ENCODE results near the gene SUCLG2.

DNA sequence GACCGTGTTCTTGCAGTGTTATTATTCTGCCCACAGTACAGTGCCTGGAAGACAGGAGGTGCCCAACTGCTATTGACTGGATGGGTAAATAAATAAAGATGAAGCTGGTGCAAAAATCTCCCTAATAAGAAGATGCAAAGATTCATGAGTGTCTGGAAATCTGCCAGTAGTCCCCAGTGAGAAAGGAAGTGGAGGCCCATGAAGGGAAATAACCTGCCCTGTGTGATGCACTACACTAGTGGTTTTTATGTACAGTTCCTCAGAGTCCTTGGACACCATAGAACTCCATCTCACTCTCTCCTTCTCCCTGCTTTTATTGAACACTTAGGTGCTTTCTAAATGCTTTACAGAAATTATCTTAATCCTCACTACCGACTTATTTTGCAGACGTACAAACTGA is 8.3 kb upstream of the SUCLG2 start:
- no peak for TF ChIP-seq CBX2 (IDR thresholded peaks at IDR 0.05; ENCODE audit: borderline replicate concordance, low read depth)
- TF ChIP-seq, protein P1, sequence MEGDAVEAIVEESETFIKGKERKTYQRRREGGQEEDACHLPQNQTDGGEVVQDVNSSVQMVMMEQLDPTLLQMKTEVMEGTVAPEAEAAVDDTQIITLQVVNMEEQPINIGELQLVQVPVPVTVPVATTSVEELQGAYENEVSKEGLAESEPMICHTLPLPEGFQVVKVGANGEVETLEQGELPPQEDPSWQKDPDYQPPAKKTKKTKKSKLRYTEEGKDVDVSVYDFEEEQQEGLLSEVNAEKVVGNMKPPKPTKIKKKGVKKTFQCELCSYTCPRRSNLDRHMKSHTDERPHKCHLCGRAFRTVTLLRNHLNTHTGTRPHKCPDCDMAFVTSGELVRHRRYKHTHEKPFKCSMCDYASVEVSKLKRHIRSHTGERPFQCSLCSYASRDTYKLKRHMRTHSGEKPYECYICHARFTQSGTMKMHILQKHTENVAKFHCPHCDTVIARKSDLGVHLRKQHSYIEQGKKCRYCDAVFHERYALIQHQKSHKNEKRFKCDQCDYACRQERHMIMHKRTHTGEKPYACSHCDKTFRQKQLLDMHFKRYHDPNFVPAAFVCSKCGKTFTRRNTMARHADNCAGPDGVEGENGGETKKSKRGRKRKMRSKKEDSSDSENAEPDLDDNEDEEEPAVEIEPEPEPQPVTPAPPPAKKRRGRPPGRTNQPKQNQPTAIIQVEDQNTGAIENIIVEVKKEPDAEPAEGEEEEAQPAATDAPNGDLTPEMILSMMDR (IDR thresholded peaks at IDR 0.05) = no peak
- TF ChIP-seq ESRRA (IDR thresholded peaks at IDR 0.05; ENCODE audit: borderline replicate concordance, low read length) = no peak
- TF ChIP-seq MAFK (IDR thresholded peaks at IDR 0.05; ENCODE audit: partially characterized antibody) = no peak
- TF ChIP-seq EP300 (IDR thresholded peaks at IDR 0.05) = no peak
- TF ChIP-seq, protein P2, sequence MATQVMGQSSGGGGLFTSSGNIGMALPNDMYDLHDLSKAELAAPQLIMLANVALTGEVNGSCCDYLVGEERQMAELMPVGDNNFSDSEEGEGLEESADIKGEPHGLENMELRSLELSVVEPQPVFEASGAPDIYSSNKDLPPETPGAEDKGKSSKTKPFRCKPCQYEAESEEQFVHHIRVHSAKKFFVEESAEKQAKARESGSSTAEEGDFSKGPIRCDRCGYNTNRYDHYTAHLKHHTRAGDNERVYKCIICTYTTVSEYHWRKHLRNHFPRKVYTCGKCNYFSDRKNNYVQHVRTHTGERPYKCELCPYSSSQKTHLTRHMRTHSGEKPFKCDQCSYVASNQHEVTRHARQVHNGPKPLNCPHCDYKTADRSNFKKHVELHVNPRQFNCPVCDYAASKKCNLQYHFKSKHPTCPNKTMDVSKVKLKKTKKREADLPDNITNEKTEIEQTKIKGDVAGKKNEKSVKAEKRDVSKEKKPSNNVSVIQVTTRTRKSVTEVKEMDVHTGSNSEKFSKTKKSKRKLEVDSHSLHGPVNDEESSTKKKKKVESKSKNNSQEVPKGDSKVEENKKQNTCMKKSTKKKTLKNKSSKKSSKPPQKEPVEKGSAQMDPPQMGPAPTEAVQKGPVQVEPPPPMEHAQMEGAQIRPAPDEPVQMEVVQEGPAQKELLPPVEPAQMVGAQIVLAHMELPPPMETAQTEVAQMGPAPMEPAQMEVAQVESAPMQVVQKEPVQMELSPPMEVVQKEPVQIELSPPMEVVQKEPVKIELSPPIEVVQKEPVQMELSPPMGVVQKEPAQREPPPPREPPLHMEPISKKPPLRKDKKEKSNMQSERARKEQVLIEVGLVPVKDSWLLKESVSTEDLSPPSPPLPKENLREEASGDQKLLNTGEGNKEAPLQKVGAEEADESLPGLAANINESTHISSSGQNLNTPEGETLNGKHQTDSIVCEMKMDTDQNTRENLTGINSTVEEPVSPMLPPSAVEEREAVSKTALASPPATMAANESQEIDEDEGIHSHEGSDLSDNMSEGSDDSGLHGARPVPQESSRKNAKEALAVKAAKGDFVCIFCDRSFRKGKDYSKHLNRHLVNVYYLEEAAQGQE (IDR thresholded peaks at IDR 0.05) = no peak
- TF ChIP-seq RCOR1 (IDR thresholded peaks at IDR 0.05; ENCODE audit: low read depth, low read length) = no peak
